A673 (cell line): ENCODE results near the gene ADORA2A.

Source experiments
- CTCF ChIP-seq: fragments of 300-800, 200-600 bp; sonication (generic); conservative IDR thresholded peaks from 2 replicates; pipeline ENCODE4 v1.5.1; 2017; ENCODE audit warnings: low read depth, mild to moderate bottlenecking, antibody characterized with exemption, low read length, moderate library complexity, mixed read lengths
- EZH2 ChIP-seq: fragments of 200-600 bp; sonication (generic); IDR thresholded peaks from 2 replicates; pipeline ENCODE4 v1.6.1; 2017; ENCODE audit warnings: borderline replicate concordance, low read depth, mild to moderate bottlenecking, mixed read lengths, antibody characterized with exemption, low read length; ENCODE audit not compliant: poor library complexity, severe bottlenecking

- TF ChIP-seq CTCF (no peak), EZH2 (no peak)
These were observed 56.7 kb downstream of the ADORA2A start for GRCh38 chr22:24483976-24484545.
